Smooth muscle cell of bladder (primary cell): Measurements from ENCODE around the gene HBD. TPM values are rescaled to one million over a fixed set of nuclear protein-coding genes. Genes with fewer than 3 reads are reported as not detected.

Experiments
- total RNA-seq: library from RNA; depleted of rRNA; stranded (reverse); fragments of >200 nt; gene quantifications from 2 replicates; pipeline ENCODE4 v1.2.3, GENCODE V29; 2014

Gene HBD
- not detected in 2 replicates for total RNA-seq

GRCh38 chr11:5234381-5234834 is at the start of gene HBD:
Gene HBD (minus strand): TSS chr11:5234483. CDS start chr11:5234433, 50 bp downstream.

GRCh38 chr11:5269715-5270147 is 35.4 kb upstream of the HBD start, which contains the start of gene HBE1:
Gene HBE1 (minus strand): TSS chr11:5269945. CDS start chr11:5269890, 55 bp downstream.

GRCh38 chr11:5254646-5255413 is 20.5 kb upstream of the HBD start, which contains the start of gene HBG2:
Gene HBG2 (minus strand): TSS chr11:5254781. CDS start chr11:5254728, 53 bp downstream.

GRCh38 chr11:5249807-5250396 is 15.6 kb upstream of the HBD start, which contains the start of gene HBG1:
Gene HBG1 (minus strand): TSS chr11:5249857. CDS start chr11:5249804, 53 bp downstream.

GRCh38 chr11:5226732-5227310 is 7.5 kb downstream of the HBD start, which contains the start of gene HBB:
Gene HBB (minus strand): TSS chr11:5227071. CDS start chr11:5227021, 50 bp downstream.

GRCh38 chr11:5200582-5200981 is 33.7 kb downstream of the HBD start, which contains the start of gene OR51V1:
Gene OR51V1 (minus strand): TSS chr11:5200682. CDS start chr11:5200682, 0 bp downstream.

Other genes with a start within 250 kb of the HBD start
- gene OR51L1, start 239.6 kb downstream of the HBD start, total RNA-seq, result under 0.01 TPM in 1 of 2 replicates, not detected in the other
- gene OR52J3, start 188.0 kb downstream of the HBD start, total RNA-seq, result not detected in 2 replicates
- not detected in 2 replicates for gene OR52E2, start 174.9 kb downstream of the HBD start, total RNA-seq
- gene OR52E1, start 164.9 kb downstream of the HBD start, total RNA-seq, result not detected in 2 replicates
- not detected in 2 replicates for gene OR52A5, start 96.1 kb downstream of the HBD start, total RNA-seq
- not detected in 2 replicates for gene OR52A1, start 79.7 kb downstream of the HBD start, total RNA-seq
- not detected in 2 replicates for gene OR51V1, start 33.8 kb downstream of the HBD start, total RNA-seq
- not detected in 2 replicates for gene HBB, start 7.4 kb downstream of the HBD start, total RNA-seq
- gene HBG1, start 15.4 kb upstream of the HBD start, total RNA-seq, result not detected in 2 replicates
- not detected in 2 replicates for gene HBG2, start 20.3 kb upstream of the HBD start, total RNA-seq
- gene HBE1, start 35.5 kb upstream of the HBD start, total RNA-seq, result 0.14 TPM in 1 of 2 replicates, not detected in the other
- not detected in 2 replicates for gene OR51B4, start 67.5 kb upstream of the HBD start, total RNA-seq
- 0.18 TPM in 1 of 2 replicates, not detected in the other for gene OR51B2, start 89.8 kb upstream of the HBD start, total RNA-seq
- gene OR51B5, start 109.0 kb upstream of the HBD start, total RNA-seq, result 0.18 and 0.28 TPM in 2 replicates
- not detected in 2 replicates for gene OR51B6, start 117.0 kb upstream of the HBD start, total RNA-seq
- not detected in 2 replicates for gene OR51M1, start 149.3 kb upstream of the HBD start, total RNA-seq
- not detected in 2 replicates for gene OR51Q1, start 187.6 kb upstream of the HBD start, total RNA-seq
- gene OR51I1, start 207.0 kb upstream of the HBD start, total RNA-seq, result 0.28 TPM in 1 of 2 replicates, not detected in the other
- not detected in 2 replicates for gene OR51I2, start 214.8 kb upstream of the HBD start, total RNA-seq